DOHH2 (cell line): ENCODE results near the gene SMIM3.

Experiments used
- H3F3A ChIP-seq: fragments of 200-600 bp; sonication (generic), shearing (Covaris generic); 2 replicates; pipeline ENCODE4 v1.6.0; 2016; ENCODE audit warnings: antibody characterized with exemption, mild to moderate bottlenecking; ENCODE audit not compliant: control insufficient read depth, insufficient read depth
- H3K27ac ChIP-seq: fragments of 200-600 bp; sonication (generic); 2 replicates; pipeline ENCODE4 v1.5.1; 2014; ENCODE audit warnings: low read depth, mild to moderate bottlenecking, low read length, moderate library complexity
- H3K27me3 ChIP-seq: fragments of 200-600 bp; sonication (generic); 2 replicates; pipeline ENCODE4 v1.6.1; 2014; ENCODE audit warnings: mild to moderate bottlenecking, low read length, mixed read lengths; ENCODE audit not compliant: control insufficient read depth
- H3K36me3 ChIP-seq: fragments of 200-600 bp; sonication (generic); 2 replicates; pipeline ENCODE4 v1.6.1; 2014; ENCODE audit warnings: mild to moderate bottlenecking, low read length, moderate library complexity, mixed read lengths; ENCODE audit not compliant: control insufficient read depth
- H3K4me1 ChIP-seq: fragments of 200-600 bp; sonication (generic); 2 replicates; pipeline ENCODE4 v1.6.1; 2014; ENCODE audit warnings: mild to moderate bottlenecking, low read length, mixed read lengths; ENCODE audit not compliant: control insufficient read depth
- H3K4me2 ChIP-seq: fragments of 200-600 bp; sonication (generic); 2 replicates; pipeline ENCODE4 v1.6.0; 2014; ENCODE audit warnings: mild to moderate bottlenecking, low read length, moderate library complexity
- H3K4me3 ChIP-seq: fragments of 200-600 bp; sonication (generic); 2 replicates; pipeline ENCODE4 v1.5.1; 2014; ENCODE audit warnings: mild to moderate bottlenecking, low read length, mixed read lengths
- H3K79me2 ChIP-seq: fragments of 200-600 bp; sonication (generic); 2 replicates; pipeline ENCODE4 v1.6.1; 2014; ENCODE audit warnings: mild to moderate bottlenecking, low read length, mixed read lengths; ENCODE audit not compliant: control insufficient read depth
- H3K9me2 ChIP-seq: fragments of 200-600 bp; sonication (generic); replicated peaks from 2 replicates; pipeline ENCODE4 v1.6.1; 2014; ENCODE audit warnings: mild to moderate bottlenecking, low read length, mixed read lengths; ENCODE audit not compliant: control insufficient read depth
- H3K9me3 ChIP-seq: fragments of 200-600 bp; sonication (generic); 2 replicates; pipeline ENCODE4 v1.6.1; 2014; ENCODE audit warnings: antibody characterized with exemption, low read length, mixed read lengths; ENCODE audit not compliant: control insufficient read depth, insufficient read depth
- H4K20me1 ChIP-seq: fragments of 200-600 bp; sonication (generic); 2 replicates; pipeline ENCODE4 v1.6.0; 2014; ENCODE audit warnings: low read depth, mild to moderate bottlenecking, antibody characterized with exemption, low read length, moderate library complexity; ENCODE audit not compliant: control insufficient read depth, insufficient read depth
- CTCF ChIP-seq: fragments of 200-600 bp; sonication (generic); IDR thresholded peaks from one replicate; pipeline ENCODE4 v1.5.1; 2014; ENCODE audit warnings: antibody characterized with exemption, mild to moderate bottlenecking, low read depth, low read length; ENCODE audit not compliant: poor library complexity, severe bottlenecking
- EZH2phosphoT487 ChIP-seq: fragments of 200-600 bp; sonication (generic); IDR thresholded peaks from 2 replicates; pipeline ENCODE4 v1.6.1; 2017; ENCODE audit warnings: borderline replicate concordance, mild to moderate bottlenecking, antibody characterized with exemption, low read length, moderate library complexity, mixed read lengths

The SMIM3 gene

DNA sequence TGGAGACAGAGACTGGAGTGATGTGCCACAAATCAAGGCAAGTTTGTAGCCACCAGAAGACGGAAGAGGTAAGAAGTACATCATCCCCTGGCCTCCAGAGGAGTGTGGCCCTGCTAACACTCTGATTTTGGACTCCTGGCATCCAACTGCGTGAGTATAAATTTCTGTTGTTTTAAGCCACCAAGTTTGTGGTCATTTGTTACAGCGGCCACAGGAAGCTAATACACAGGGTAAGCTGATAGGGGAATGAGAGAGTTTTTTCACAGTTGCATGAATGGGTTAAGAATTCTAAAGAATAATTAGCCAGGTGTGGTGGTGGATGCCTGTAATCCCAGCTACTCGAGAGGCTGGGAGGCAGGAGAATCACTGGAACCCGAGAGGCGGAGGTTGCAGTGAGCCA is 25.8 kb downstream of the SMIM3 start:
- Histone ChIP-seq H3K4me1 (peaks cover 10% of the 10 kb centered on the region), H3K9me3 (no peaks in the 10 kb centered on the region), H3K9me2 (no peaks in the 10 kb centered on the region), H3F3A (no peaks in the 10 kb centered on the region), H3K27ac (no peak overlapping the region), H3K79me2 (no peaks in the 10 kb centered on the region), H4K20me1 (no peaks in the 10 kb centered on the region), H3K4me3 (no peak overlapping the region), H3K4me2 (no peak overlapping the region), H3K27me3 (peaks cover 14% of the 10 kb centered on the region), H3K36me3 (no peaks in the 10 kb centered on the region)
- TF ChIP-seq EZH2phosphoT487 (no peak), CTCF (no peak)

- H3K27ac ChIP-seq = no peak overlapping the region
- H3K4me1 ChIP-seq = no peaks in the 10 kb centered on the region
- H3K9me2 ChIP-seq = no peaks in the 10 kb centered on the region
- no peak for TF ChIP-seq CTCF
- no peak for TF ChIP-seq EZH2phosphoT487
- H3K36me3 ChIP-seq = no peaks in the 10 kb centered on the region
- no peak overlapping the region for H3K4me2 ChIP-seq
- H4K20me1 ChIP-seq = no peaks in the 10 kb centered on the region
- peaks cover 7% of the 10 kb centered on the region for H3K27me3 ChIP-seq
- H3K79me2 ChIP-seq = no peaks in the 10 kb centered on the region
- H3K4me3 ChIP-seq = no peak overlapping the region
- no peaks in the 10 kb centered on the region for H3K9me3 ChIP-seq
- H3F3A ChIP-seq = no peaks in the 10 kb centered on the region
Measured at GRCh38 chr5:150809363-150809762, 30.8 kb downstream of the SMIM3 start.

DNA sequence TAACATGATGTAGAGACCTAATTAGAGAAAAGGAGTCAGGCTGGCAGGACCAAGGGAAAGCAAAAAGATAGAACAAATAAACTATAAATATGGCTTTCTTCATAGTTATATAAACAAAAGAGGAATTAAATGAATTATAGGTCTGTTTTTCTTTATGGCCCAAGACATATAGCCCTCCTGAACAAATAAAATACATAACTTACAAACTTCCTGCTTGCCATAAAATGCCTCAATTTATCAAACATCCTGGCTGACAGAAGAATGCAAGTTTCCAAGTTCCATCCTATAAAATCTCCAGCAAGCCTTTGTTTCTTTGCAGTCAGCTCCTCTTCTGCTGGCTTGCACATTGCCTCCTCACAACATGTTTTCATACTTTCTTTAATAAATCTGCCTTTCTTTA is 36.5 kb downstream of the SMIM3 start:
- TF ChIP-seq EZH2phosphoT487 (no peak), CTCF (no peak)

DNA sequence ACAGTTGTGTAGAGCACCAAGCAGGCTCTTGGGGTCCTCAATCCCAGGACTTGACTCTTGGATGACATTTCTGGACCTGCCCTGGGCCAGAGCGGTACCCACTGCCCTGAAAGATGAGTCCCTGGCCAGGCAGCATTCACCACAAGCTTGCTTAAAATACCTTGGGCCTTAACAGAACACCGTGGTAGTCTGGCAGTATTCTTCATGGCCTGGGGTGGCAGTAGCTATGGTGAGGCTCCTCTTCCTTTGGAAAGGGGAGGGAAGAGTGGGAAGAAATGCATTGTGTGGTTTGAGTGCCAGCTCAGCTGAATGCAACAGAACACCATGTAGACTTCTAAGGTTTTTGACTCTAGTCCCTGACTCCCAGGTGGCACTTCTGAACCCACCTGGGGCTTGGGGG is 38.4 kb downstream of the SMIM3 start:
- Histone ChIP-seq H3K36me3 (no peaks in the 10 kb centered on the region), H3K4me2 (no peak overlapping the region), H4K20me1 (no peaks in the 10 kb centered on the region), H3K27me3 (peaks cover 4% of the 10 kb centered on the region; the same call in 1 of the 2 replicates), H3F3A (no peaks in the 10 kb centered on the region), H3K4me1 (no peaks in the 10 kb centered on the region), H3K79me2 (no peaks in the 10 kb centered on the region), H3K9me2 (no peaks in the 10 kb centered on the region; the same call in 1 of the 2 replicates), H3K27ac (no peak overlapping the region), H3K9me3 (0 out of 2 replicates have a peak, but pooled peaks cover 2% of the 10 kb centered on the region), H3K4me3 (no peak overlapping the region)
- TF ChIP-seq EZH2phosphoT487 (no peak), CTCF (no peak)

More for the DNA sequence above, 36.5 kb downstream of the SMIM3 start:
- no peaks in the 10 kb centered on the region for H3K36me3 ChIP-seq
- 0 out of 2 replicates have a peak, but pooled peaks cover 2% of the 10 kb centered on the region for H3K9me3 ChIP-seq
- no peaks in the 10 kb centered on the region for H4K20me1 ChIP-seq
- H3K27ac ChIP-seq = no peak overlapping the region
- H3K27me3 ChIP-seq = peaks cover 4% of the 10 kb centered on the region; the same call in 1 of the 2 replicates
- H3K4me1 ChIP-seq = no peaks in the 10 kb centered on the region
- no peaks in the 10 kb centered on the region for H3K79me2 ChIP-seq
- no peak overlapping the region for H3K4me3 ChIP-seq
- H3K4me2 ChIP-seq = no peak overlapping the region
- H3F3A ChIP-seq = no peaks in the 10 kb centered on the region
- H3K9me2 ChIP-seq = no peaks in the 10 kb centered on the region
